ENCODE results near the gene ZNF248. TPM values are rescaled to one million over a fixed set of nuclear protein-coding genes. Genes with fewer than 3 reads are reported as not detected.
"Not testable (repeated sequence)": the region's sequence is repeated elsewhere in the genome, so short reads cannot be mapped to it uniquely, and the experiment has no call there.

Gene ZNF248
- polyA plus RNA-seq, 4 donors, result 27.8 to 43.0 (median 34.4) TPM

GRCh38 chr10:37754538-37755323, 102.7 kb downstream of the ZNF248 start:
- no peak for DNase-seq (ENCODE audit: low read depth in 4 of 4, low spot score in 2 of 4)

GRCh38 chr10:37752334-37752875, 105.0 kb downstream of the ZNF248 start:
- no peak for DNase-seq (ENCODE audit: low read depth in 4 of 4, low spot score in 2 of 4)

- no peak for DNase-seq (ENCODE audit: low read depth in 4 of 4, low spot score in 2 of 4)
Observed at GRCh38 chr10:37748170-37748569, 109.2 kb downstream of the ZNF248 start.

- DNase-seq (ENCODE audit: low read depth in 4 of 4, low spot score in 2 of 4), result no peak
Observed at GRCh38 chr10:37747081-37747480, 110.3 kb downstream of the ZNF248 start.

- DNase-seq (ENCODE audit: low read depth in 4 of 4, low spot score in 2 of 4), result no peak
Observed at GRCh38 chr10:37741831-37742230, 115.6 kb downstream of the ZNF248 start.

- DNase-seq (ENCODE audit: low read depth in 4 of 4, low spot score in 2 of 4), result no peak
Observed at GRCh38 chr10:37739181-37739580, 118.2 kb downstream of the ZNF248 start.

GRCh38 chr10:37738241-37738640, 119.2 kb downstream of the ZNF248 start:
- not testable (repeated sequence) for DNase-seq (ENCODE audit: low read depth in 4 of 4, low spot score in 2 of 4)

GRCh38 chr10:37737336-37737735, 120.1 kb downstream of the ZNF248 start:
- no peak for DNase-seq (ENCODE audit: low read depth in 4 of 4, low spot score in 2 of 4)

- no peak for DNase-seq (ENCODE audit: low read depth in 4 of 4, low spot score in 2 of 4)
Observed at GRCh38 chr10:37736120-37736519, 121.3 kb downstream of the ZNF248 start.

GRCh38 chr10:37734971-37735370, 122.4 kb downstream of the ZNF248 start:
- no peak for DNase-seq (ENCODE audit: low read depth in 4 of 4, low spot score in 2 of 4)

Other genes starting within 250 kb of the ZNF248 start
- gene ZNF25, start 119.0 kb upstream of the ZNF248 start, polyA plus RNA-seq (ENCODE audit: insufficient read length in 4 of 4), result 10 to 100 TPM; 12.1 to 16.1 (median 14.6) TPM
- gene ZNF33A, start 153.1 kb upstream of the ZNF248 start, polyA plus RNA-seq (ENCODE audit: insufficient read length in 4 of 4), result 10 to 100 TPM; 37.7 to 49.5 (median 45.3) TPM
- gene ZNF37A, start 236.7 kb upstream of the ZNF248 start, polyA plus RNA-seq (ENCODE audit: insufficient read length in 4 of 4), result 10 to 100 TPM; 14.1 to 24.5 (median 19.2) TPM

Data from left renal cortex interstitium (tissue), 4 donors.